Prostate gland (tissue), 2 donors: ENCODE results near the gene CLCA1. TPM values are rescaled to one million over a fixed set of nuclear protein-coding genes. Genes with fewer than 3 reads are reported as not detected.

Experiments used
- DNase-seq: peaks from one replicate; pipeline ENCODE4 v3.0.0-alpha.2; 2019; ENCODE audit warnings: low spot score
- H3K27ac ChIP-seq, 2 donors: fragments of 200-600 bp; sonication (generic); 2 replicates each; pipeline ENCODE4 v1.5.1; 2017 to 2019
- H3K27me3 ChIP-seq: fragments of 200-600 bp; sonication (generic); replicated peaks from 2 replicates; pipeline ENCODE4 v1.5.1; 2019; ENCODE audit not compliant: insufficient read depth
- H3K36me3 ChIP-seq, 2 donors: fragments of 200-600 bp; sonication (generic); 1 replicate in 1 of 2; 2 replicates in 1 of 2; pipeline versions ENCODE4 v1.5.1 to v1.8.1; 2017 to 2019
- H3K4me1 ChIP-seq: fragments of 200-600 bp; sonication (generic); replicated peaks from 2 replicates; pipeline ENCODE4 v1.5.1; 2019
- H3K4me3 ChIP-seq, 2 donors: fragments of 200-600 bp; sonication (generic); 2 replicates each; pipeline ENCODE4 v1.5.1; 2017 to 2019
- H3K9me3 ChIP-seq: fragments of 200-600 bp; sonication (generic); 2 replicates; pipeline ENCODE4 v1.5.1; 2017
- POLR2A ChIP-seq: fragments of 450-650 bp; IDR thresholded peaks from one replicate; pipeline ENCODE4 v1.6.1; 2016; ENCODE audit warnings: antibody characterized with exemption, mild to moderate bottlenecking
- POLR2AphosphoS5 ChIP-seq: sonication (generic); formaldehyde crosslinking; IDR thresholded peaks from one replicate; pipeline ENCODE4 v1.6.1; 2017; ENCODE audit warnings: antibody characterized with exemption
- WGBS: methylation state at CpG from one replicate; pipeline ENCODE4 v1.1.5; 2018; 5-methylcytosine and 5-hydroxymethylcytosine counted together
- intact Hi-C: fragments of 100-400 bp; cut with DNase I; formaldehyde crosslinking; loops from one replicate; pipeline ENCODE4 v1.14.2; 2022
- total RNA-seq, 2 donors: library from RNA; depleted of rRNA; stranded (reverse); fragments of >200 nt; gene quantifications; one replicate each; pipeline ENCODE4 v1.1.0, GENCODE V29; 2016
- TF ChIP-seq, protein P1 (sequence below), 4 experiments: fragments of 200-600 bp in 2 of 4; fragments of 450-650 bp in 2 of 4; sonication (generic) in 2 of 4; IDR thresholded peaks; 1 replicate in 3 of 4; 2 replicates in 1 of 4; pipeline ENCODE4 v1.5.1; 2016 to 2019; ENCODE audit warnings: antibody characterized with exemption in 4 of 4, mild to moderate bottlenecking in 2 of 4, moderate library complexity in 2 of 4

The CLCA1 gene
- total RNA-seq, 2 donors from 2014 or later, result 0.34 TPM; not detected in 1

DNA sequence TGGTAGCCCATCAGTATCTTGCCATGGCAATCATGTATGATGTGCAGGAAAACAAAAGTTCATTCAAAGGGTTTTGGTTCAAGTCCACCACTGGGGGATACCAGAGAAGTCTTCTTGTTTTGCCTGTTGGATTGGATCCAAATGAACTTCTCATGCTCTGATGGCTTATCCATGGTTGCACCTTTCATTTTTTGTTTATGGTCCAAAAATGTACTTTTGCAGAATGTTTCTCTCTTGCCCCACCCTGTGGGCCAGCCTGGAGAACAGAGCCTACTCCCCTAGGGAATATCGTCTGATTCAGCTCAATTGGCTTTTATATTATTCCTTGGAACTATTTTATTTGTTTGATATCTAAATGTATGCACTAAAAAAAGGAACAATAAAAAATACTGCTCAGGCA is 20.1 kb upstream of the CLCA1 start:
- H3K4me1 ChIP-seq, result no peaks in the 10 kb centered on the region
- DNase-seq, result no peak
- H3K4me3 ChIP-seq, result no peak overlapping the region
- H3K36me3 ChIP-seq, result no peaks in the 10 kb centered on the region
- no peaks in the 10 kb centered on the region for H3K27me3 ChIP-seq
- no peak overlapping the region for H3K27ac ChIP-seq
- TF ChIP-seq POLR2AphosphoS5 (no peak), POLR2A (no peak)
- TF ChIP-seq, protein P1, sequence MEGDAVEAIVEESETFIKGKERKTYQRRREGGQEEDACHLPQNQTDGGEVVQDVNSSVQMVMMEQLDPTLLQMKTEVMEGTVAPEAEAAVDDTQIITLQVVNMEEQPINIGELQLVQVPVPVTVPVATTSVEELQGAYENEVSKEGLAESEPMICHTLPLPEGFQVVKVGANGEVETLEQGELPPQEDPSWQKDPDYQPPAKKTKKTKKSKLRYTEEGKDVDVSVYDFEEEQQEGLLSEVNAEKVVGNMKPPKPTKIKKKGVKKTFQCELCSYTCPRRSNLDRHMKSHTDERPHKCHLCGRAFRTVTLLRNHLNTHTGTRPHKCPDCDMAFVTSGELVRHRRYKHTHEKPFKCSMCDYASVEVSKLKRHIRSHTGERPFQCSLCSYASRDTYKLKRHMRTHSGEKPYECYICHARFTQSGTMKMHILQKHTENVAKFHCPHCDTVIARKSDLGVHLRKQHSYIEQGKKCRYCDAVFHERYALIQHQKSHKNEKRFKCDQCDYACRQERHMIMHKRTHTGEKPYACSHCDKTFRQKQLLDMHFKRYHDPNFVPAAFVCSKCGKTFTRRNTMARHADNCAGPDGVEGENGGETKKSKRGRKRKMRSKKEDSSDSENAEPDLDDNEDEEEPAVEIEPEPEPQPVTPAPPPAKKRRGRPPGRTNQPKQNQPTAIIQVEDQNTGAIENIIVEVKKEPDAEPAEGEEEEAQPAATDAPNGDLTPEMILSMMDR (IDR thresholded peaks at IDR 0.05), result no peak
- H3K9me3 ChIP-seq, result no peaks in the 10 kb centered on the region
- intact Hi-C loops, result no loop called here
- 44% methylated on average over 1 of the region's 1 CpG for WGBS

DNA sequence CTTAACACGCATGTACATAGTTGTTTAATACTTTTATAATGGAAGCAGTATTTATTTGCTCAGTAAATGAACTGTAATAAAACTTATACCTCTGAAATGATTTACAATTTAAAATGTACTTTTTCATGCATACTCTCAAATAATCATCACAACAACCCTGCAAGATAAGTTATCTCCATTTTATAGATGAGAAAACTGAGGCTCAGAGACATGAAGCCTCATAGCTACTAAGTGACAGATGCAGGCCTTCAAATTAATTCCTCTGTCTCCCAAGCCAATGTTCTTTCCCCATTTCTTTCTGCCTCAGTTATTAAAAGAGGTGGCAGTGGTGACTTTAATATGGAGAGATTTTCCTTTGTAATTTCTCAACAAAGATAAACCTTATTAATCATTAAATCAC is 19.6 kb upstream of the CLCA1 start:
- H3K27ac ChIP-seq, result no peak overlapping the region
- no peaks in the 10 kb centered on the region for H3K4me1 ChIP-seq
- H3K27me3 ChIP-seq, result no peaks in the 10 kb centered on the region
- intact Hi-C loops, result no loop called here
- H3K36me3 ChIP-seq, result no peaks in the 10 kb centered on the region
- TF ChIP-seq, protein P1 (IDR thresholded peaks at IDR 0.05), result no peak
- TF ChIP-seq POLR2AphosphoS5 (no peak), POLR2A (no peak)
- no peak overlapping the region for H3K4me3 ChIP-seq
- DNase-seq, result no peak
- no peaks in the 10 kb centered on the region for H3K9me3 ChIP-seq
- WGBS, result 84% methylated on average over 1 of the region's 1 CpG

DNA sequence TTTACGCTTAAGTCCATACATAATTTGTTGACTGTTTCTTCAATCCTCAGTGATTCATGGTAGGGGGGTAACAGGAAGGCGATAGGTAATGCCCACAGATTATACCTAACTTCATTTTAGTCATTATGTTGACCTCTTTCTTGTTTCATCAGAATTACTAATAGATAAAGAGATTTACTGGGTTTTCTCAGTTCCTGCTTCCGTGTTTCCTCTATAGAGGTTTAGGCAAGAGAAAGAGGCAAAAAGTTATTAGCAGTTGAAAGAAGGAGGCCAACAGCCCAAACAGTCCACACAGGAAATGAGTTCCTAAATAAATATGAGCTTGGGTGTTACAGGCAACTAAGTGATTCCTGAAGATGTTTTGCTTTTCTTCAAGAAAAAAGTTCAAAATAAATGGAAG is 17.9 kb upstream of the CLCA1 start:
- no peaks in the 10 kb centered on the region for H3K27me3 ChIP-seq
- intact Hi-C loops, result no loop called here
- no peaks in the 10 kb centered on the region for H3K36me3 ChIP-seq
- no peak overlapping the region for H3K4me3 ChIP-seq
- TF ChIP-seq POLR2A (no peak), POLR2AphosphoS5 (no peak)
- TF ChIP-seq, protein P1 (IDR thresholded peaks at IDR 0.05), result no peak
- no peak overlapping the region for H3K27ac ChIP-seq
- H3K4me1 ChIP-seq, result no peaks in the 10 kb centered on the region
- 64% methylated on average over 3 of the region's 3 CpGs for WGBS
- DNase-seq, result no peak
- no peaks in the 10 kb centered on the region for H3K9me3 ChIP-seq

DNA sequence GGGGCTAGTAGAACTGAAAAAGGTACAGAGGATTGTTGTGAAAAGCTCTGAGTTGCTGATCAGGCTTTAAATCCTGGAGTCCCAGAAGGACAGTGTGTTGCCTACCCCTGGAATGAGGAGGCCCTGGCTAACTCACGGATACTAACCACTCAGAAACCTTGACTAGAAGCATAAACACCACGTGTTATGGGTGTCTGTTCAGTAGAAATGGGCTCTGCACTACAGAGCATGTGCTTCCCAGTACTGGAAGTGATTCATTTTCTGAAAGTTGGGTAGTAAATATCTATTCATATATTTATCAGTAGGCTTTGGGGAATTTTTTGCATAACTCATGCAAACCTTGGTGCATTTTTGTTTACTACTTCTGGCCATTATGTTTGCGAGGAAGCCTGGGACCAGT is 15.1 kb upstream of the CLCA1 start:
- 91% methylated on average over 3 of the region's 3 CpGs for WGBS
- TF ChIP-seq, protein P1 (IDR thresholded peaks at IDR 0.05), result no peak
- TF ChIP-seq POLR2A (no peak), POLR2AphosphoS5 (no peak)
- intact Hi-C loops, result no loop called here

DNA sequence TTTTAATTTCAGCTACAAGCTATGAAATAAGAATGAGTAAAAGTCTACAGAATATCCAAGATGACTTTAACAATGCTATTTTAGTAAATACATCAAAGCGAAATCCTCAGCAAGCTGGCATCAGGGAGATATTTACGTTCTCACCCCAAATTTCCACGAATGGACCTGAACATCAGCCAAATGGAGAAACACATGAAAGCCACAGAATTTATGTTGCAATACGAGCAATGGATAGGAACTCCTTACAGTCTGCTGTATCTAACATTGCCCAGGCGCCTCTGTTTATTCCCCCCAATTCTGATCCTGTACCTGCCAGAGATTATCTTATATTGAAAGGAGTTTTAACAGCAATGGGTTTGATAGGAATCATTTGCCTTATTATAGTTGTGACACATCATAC is 13.7 kb upstream of the CLCA1 start:
- H3K27me3 ChIP-seq, result no peaks in the 10 kb centered on the region
- intact Hi-C loops, result no loop called here
- H3K4me3 ChIP-seq, result no peak overlapping the region
- no peak for DNase-seq
- 76% methylated on average over 5 of the region's 5 CpGs for WGBS
- no peak overlapping the region for H3K27ac ChIP-seq
- H3K4me1 ChIP-seq, result no peaks in the 10 kb centered on the region
- TF ChIP-seq POLR2AphosphoS5, result no peak
- TF ChIP-seq, protein P1 (IDR thresholded peaks at IDR 0.05), result no peak
- TF ChIP-seq POLR2A, result no peak
- H3K36me3 ChIP-seq, result no peaks in the 10 kb centered on the region
- no peaks in the 10 kb centered on the region for H3K9me3 ChIP-seq

More for the DNA sequence above, 15.1 kb upstream of the CLCA1 start:
- H3K36me3 ChIP-seq, result no peaks in the 10 kb centered on the region
- no peaks in the 10 kb centered on the region for H3K27me3 ChIP-seq
- H3K27ac ChIP-seq, result no peak overlapping the region
- no peak for DNase-seq
- H3K4me3 ChIP-seq, result no peak overlapping the region
- no peaks in the 10 kb centered on the region for H3K4me1 ChIP-seq
- H3K9me3 ChIP-seq, result no peaks in the 10 kb centered on the region
